Stimulated activated CD8-positive, alpha-beta memory T cell treated with anti-CD3 and anti-CD28 coated beads, Interleukin-4, amount 100 ng/mL, for 1 hour (primary cell): ENCODE results near the gene KLHL14.
"Not testable (repeated sequence)": the region's sequence is repeated elsewhere in the genome, so short reads cannot be mapped to it uniquely, and the experiment has no call there.

Experiments used
- DNase-seq, 2 donors: peaks; one replicate each; pipeline ENCODE4 v3.0.0-alpha.2; 2020; ENCODE audit warnings: low read depth in 2 of 2, low spot score in 1 of 2

KLHL14 gene

GRCh38 chr18:32772581-32773381, at the start of gene KLHL14:
TSS of gene KLHL14 (minus strand) at chr18:32773023. CDS start at chr18:32770591, 2,432 bp downstream.
- DNase-seq, result no peak

- no peak for DNase-seq
Measured at GRCh38 chr18:32822197-32822596, 49.4 kb upstream of the KLHL14 start.

- no peak for DNase-seq
Measured at GRCh38 chr18:32815881-32816280, 43.1 kb upstream of the KLHL14 start.

GRCh38 chr18:32812342-32812741, 39.5 kb upstream of the KLHL14 start:
- no peak for DNase-seq

- no peak for DNase-seq
Measured at GRCh38 chr18:32810314-32810713, 37.5 kb upstream of the KLHL14 start.

- no peak for DNase-seq
Measured at GRCh38 chr18:32805354-32805753, 32.5 kb upstream of the KLHL14 start.

- no peak for DNase-seq
Measured at GRCh38 chr18:32804134-32804888, 31.5 kb upstream of the KLHL14 start.

GRCh38 chr18:32803568-32803967, 30.7 kb upstream of the KLHL14 start:
- DNase-seq, result no peak

GRCh38 chr18:32802591-32803451, 30.0 kb upstream of the KLHL14 start:
- no peak for DNase-seq

- no peak for DNase-seq
Measured at GRCh38 chr18:32801228-32801627, 28.4 kb upstream of the KLHL14 start.

GRCh38 chr18:32798209-32798960, 25.6 kb upstream of the KLHL14 start:
- no peak for DNase-seq

GRCh38 chr18:32794667-32795066, 21.8 kb upstream of the KLHL14 start:
- not testable (repeated sequence) for DNase-seq

GRCh38 chr18:32779010-32779409, 6.2 kb upstream of the KLHL14 start:
- no peak for DNase-seq

GRCh38 chr18:32777049-32777448, 4.2 kb upstream of the KLHL14 start:
- no peak for DNase-seq

GRCh38 chr18:32776561-32776960, 3.7 kb upstream of the KLHL14 start:
- no peak for DNase-seq

GRCh38 chr18:32775628-32776027, 2.8 kb upstream of the KLHL14 start:
- no peak for DNase-seq

- DNase-seq, result no peak
Measured at GRCh38 chr18:32773382-32773712, 524 bp upstream of the KLHL14 start.

- DNase-seq, result no peak
Measured at GRCh38 chr18:32771871-32772580, 797 bp downstream of the KLHL14 start.

GRCh38 chr18:32771169-32771751, 1.6 kb downstream of the KLHL14 start:
- DNase-seq, result no peak

GRCh38 chr18:32770666-32771168, 2.1 kb downstream of the KLHL14 start:
- no peak for DNase-seq
